HG03521 (cell line): Measurements from ENCODE around the gene MAX.

Experiments
- ATAC-seq: cut with Tn5 transposase; IDR thresholded peaks from one replicate; pipeline ENCODE4 v1.9.1; 2021; ENCODE audit warnings: mild to moderate bottlenecking, moderate library complexity; ENCODE audit not compliant: unreplicated experiment

Gene MAX

GRCh38 chr14:65074449-65075150 is 27.7 kb downstream of the MAX start:
- ATAC-seq = no peak

DNA sequence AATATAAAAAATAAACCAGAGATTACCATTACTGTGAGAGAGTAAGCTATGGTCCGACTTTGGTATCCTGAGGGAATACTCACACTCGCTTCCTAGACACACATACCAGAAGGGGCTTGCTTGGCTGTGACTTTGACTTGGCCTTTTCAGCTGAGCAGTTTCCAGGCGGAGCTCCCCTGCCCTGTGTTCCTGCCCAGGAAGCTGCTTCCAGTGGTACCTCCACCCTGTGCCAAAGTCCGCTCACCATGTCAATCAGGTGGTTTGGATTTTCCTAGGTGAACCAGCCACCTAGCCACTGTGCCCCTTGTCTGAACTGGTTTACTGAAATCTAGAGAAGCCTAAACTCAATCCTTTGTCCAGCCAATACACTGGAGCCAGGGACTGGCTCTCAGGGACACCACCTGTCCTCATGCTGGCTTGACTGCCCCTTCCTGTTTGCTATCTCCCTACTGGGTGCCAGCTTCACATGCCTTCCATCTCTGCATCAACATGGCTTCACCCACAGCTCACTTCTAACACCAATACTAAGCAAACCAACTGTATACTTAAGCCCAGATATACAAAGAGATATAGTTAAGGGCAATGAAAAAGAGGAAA is 28.6 kb downstream of the MAX start:
- ATAC-seq = no peak

DNA sequence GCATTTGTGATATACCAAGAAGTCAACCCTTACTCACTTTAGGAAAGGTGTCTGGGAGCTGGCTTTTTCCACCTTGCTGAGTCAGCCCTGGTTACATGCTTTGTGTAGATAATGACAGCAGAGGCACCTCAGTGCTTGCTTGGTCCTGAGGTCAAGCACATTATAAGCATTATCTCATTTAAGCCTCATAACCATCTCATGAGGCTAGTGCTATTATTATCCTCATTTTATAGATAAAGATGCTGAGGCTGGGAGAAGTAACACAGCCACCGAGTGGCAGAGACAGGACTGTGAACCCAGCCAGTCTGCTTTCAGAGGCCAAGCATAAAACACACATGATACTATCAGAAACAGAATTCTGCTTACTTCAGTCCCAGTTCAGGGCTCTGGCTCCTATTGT is 29.4 kb downstream of the MAX start:
- no peak for ATAC-seq

GRCh38 chr14:65072256-65072655 is 30.1 kb downstream of the MAX start:
- no peak for ATAC-seq

DNA sequence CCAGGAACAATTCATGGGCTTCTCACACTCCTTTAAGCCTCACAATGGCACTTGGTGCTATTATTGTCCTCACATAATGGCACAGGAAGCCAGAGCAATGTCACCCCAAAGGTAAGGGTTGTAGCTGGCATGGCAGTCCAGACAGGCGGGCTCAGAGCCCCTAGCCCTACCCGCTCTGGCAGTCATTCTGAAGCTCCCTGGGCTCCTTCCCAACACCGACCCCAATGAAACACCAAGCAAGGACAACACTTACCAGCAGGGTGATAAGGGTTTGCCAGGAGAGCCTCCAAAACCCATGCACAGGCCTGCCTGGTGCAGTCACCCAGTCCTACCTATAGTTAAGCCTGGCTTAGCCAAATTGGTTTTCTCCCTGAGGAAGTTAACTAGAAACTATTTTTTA is 30.8 kb downstream of the MAX start:
- ATAC-seq = no peak

GRCh38 chr14:65070471-65070976 is 31.8 kb downstream of the MAX start:
- no peak for ATAC-seq

DNA sequence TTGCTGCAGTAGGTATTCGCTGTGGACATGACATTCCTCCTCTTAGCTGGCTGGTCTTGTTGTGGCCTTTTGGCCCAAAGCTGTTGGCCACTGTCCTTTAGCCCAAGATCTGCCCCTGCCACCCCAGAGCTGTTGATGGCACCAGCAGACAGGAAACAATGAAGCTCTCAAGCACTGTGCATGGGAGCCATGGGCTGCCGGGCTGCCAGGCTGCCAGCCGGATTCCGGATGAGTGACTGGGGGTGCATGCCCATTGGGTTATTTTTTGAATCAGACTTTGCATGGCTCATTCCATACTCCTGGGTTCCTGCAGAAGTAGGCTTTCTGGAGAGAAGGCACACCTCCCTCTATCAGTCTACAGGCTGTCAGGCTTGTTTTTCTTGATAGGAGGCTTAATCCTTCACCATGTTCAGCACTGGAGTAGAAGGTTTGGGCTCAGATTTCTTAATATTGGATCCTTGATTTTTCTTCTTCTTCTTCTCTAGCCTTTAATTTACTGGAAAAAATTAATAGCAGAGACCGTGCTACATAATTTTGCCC is 32.4 kb downstream of the MAX start:
- ATAC-seq = no peak

GRCh38 chr14:65065719-65066118 is 36.6 kb downstream of the MAX start:
- ATAC-seq = no peak

DNA sequence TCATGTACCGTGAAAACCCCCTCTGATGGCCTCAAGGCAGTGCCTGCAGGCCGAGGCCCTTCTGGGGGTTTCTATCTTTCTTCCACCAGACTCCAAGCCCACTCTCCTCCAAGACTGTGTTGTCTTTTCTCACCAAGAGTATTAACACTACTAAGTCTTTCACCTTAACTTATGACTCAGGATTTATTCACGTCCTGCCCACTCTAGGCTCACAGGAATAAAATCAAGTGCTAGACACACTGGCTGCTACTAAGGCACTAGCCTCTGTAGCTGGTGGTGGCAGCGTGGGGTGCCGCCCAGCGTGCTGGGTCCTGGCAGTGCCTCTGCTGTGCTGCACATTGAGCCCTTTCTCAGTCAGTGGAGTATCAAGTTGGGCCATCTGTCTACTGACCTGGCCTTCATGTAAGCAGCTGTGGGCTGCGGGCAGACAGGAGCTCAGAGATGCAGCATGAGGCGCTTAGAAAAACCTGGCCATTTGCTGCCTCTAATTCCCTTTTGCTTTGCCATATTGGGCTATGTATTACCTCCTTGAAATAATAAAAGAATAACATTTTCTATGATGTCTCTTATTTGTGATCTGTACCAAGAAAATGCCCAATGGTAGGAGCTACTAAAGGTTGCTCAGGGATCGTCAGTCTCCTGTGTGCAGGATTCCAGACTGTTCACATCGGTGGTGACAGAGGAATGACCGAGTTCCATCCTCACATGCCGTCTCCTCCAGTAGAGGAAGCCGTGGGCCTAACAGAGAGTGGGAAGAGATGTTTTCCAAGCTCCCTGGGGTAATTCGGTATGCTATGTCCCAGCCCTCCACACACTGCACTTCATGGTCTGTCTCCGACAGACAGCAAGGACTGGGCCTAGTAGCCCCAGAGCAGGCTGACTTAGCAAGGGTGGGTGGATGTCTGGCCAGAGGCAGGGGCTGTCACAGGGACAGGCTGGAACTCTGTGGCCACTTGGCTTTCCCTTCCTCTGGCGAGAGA is 39.9 kb downstream of the MAX start:
- no peak for ATAC-seq

DNA sequence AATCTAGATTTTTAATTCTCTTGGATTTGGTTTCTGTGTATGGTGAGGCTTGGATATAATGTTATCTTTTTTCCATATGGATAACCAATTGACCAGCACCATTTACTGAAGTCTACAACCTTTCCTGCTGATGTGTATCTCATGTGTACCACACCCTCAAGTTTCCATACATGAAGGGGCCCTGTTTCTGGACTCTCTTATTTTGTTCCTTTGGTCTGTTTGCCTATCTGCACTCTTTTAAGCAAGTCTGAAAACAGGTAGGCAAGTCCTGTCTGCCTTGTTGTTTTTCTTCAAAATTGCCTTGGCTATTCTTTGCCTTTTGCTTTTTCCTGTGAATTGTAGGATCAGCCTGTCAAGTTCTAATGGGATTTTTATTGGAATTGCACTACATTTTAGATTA is 44.6 kb downstream of the MAX start:
- ATAC-seq = no peak

DNA sequence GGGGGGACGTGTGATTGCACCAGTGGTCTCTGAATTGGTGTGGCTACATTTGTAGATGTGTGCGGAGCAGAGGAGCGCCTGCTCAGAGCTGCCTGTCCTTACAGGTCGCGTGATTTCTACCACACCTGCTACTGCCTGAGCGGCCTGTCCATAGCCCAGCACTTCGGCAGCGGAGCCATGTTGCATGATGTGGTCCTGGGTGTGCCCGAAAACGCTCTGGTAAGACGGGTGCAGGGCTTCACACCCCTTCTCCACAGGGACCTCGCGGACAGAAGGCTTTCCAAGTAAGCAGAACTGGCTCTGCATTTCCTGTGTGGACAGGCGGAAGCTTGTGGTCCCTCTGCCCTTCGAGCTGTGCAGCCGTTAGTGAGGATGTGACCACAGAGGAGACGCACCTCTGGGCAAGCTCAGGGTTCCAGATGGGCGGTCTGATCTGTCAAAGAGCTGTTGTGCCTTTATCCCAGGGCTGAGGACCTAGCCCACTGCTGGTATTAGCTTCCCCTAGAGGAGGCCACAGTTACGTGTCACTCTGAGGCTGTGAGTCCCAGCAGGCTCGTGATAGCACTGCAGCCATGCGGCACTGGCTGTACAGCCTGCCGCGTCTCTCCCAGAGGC is 47.7 kb downstream of the MAX start:
- ATAC-seq = no peak

DNA sequence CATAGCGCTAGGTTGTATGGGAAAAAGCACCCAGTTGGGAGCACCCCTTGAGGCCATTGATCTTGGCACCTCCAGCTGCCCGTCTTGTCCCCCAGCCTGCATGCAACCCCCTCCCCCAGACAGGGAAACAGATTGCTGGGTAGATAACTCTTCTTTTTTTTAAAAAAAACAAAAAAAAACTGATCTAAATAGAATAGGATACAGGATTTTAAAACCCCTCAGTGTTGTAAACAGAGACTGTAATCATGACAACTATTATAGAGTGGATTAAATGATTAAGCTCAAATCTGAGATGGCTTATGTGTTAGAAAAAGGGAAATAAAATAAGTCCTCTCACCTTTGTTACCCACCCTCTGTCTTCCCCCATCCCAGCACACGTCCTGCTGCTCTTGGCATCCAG is 48.9 kb downstream of the MAX start:
- ATAC-seq = no peak

DNA sequence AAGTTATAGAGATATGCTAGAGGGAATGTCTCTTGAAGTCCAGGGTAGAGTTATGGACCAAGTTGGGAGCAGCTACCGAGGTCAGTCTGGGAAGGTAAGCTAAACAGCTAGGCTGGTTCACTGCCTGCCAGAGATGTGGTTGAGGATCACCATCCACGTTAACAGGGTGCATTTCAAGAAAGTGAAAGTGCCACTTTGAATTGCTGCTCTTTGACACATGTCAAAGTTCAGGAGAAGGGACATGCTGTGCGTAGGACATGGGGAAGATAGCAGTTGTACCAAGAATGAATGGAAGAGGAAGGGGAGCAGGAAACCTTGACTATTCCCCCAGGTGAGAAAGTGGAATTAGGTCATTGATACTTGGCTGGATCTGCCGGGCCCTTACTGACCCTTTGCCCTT is 49.5 kb downstream of the MAX start:
- no peak for ATAC-seq

DNA sequence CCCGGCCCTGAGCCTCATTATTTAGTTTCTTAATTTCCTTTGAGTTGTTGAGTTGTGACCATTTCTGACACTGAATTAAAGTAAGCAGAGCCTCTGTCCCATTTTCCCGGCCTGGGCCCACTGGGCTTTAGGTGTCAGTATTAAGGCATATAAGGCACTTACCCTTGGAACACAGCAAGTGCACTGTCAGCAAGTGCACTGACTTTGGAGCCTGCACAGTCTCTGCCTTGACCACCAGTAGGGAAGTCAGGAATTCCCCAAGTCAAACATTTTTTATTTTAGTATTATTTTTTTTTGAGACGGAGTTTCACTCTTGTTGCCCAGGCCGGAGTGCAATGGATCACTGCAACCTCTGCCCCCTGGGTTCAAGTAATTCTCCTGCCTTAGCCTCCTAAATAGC is 56.6 kb downstream of the MAX start:
- no peak for ATAC-seq

DNA sequence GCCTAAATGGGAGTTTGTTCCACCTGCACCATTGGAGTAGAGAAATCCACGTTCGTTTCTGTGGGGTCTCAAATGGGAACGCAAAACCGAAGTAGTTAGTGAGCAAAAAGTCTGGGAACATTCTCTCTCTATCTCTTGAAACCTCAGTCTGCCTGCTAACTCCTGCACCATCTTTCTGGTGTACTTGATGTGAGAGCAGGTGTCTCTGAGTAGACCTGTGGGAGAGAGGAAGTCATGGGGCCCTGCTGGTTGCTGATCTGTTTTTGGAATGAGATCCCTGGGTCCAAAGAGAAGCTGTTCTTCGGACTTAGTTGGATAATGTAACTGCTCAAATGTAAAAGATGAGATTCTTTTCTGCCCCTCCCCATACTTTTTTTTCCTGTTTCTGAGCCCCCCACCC is 57.3 kb downstream of the MAX start:
- no peak for ATAC-seq

DNA sequence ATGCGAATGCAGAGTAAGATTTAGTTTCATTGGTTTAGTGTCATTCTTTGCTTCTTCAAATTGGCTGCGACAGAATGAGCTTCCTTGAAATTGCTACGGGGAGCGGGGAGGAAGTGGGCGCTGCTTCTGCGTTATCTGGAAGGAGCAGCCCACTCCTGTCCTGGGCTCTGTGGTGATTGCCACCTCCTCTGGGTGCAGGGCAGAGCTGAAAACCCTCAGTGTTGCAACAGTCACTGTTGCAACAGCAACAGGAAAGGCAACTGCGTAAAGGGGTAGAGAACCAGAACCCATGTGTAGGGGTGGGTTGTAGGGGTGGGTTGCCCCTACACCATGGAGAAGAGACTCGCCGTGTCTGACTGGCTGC is 57.7 kb downstream of the MAX start:
- ATAC-seq = no peak

- no peak for ATAC-seq
Measured at GRCh38 chr14:65043893-65044595, 58.3 kb downstream of the MAX start.

DNA sequence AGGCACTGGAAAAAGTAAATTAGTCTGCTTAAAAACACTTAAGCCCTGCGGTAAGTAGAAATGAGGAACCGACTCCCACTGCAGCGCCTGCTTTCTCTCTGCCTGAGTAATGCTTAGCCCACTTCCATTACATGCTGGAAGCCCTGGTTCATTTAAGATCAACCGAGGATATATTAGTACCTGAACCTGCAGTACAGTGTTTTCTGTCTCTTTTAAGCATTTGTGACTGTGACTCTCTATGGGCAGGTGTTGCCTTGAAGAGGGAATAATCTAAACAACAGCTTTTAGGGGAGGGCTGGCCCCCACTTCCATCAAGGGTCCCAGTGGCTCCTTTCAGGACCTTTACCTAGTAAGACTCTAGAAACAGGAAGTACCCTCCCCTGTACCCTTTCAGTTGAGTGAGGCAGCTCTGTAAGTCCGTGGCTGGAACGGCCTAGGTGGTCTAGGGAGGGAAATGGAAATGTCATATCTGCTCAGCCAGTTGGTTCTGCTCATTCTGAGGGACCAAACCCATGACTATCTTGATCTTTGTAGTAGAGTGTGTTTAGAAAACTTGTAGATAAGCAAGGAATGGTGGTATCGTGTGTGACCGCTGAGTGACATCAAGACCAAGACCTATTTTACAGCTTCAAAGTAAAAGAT is 59.5 kb downstream of the MAX start:
- no peak for ATAC-seq

DNA sequence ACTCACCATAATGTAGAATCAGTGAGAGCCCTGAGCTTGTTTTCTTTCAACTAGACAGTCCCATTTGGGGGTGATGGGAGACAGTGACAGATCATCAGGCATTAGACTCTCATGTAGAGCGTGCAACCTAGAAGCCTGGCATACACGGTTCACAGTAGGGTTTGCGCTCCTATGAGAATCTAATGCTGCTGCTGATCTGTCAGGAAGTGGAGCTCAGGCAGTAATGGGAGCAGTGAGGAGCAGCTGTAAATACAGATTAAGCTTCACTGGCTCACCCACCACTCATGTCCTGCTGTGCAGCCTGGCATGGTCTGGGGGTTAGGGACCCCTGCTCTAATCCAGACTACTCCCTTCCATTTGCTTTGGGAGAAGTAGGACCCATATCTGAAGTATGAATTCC is 60.0 kb downstream of the MAX start:
- no peak for ATAC-seq

- no peak for ATAC-seq
Measured at GRCh38 chr14:65041434-65041915, 60.8 kb downstream of the MAX start.
